SU-DHL-6 (cell line): ENCODE results near the gene CDCP2.

Experiments
- H2AFZ ChIP-seq: fragments of 200-600 bp; sonication (generic); 2 replicates; pipeline ENCODE4 v1.6.1; 2014; ENCODE audit warnings: low read depth, mild to moderate bottlenecking, moderate library complexity, mixed read lengths, antibody characterized with exemption, low read length; ENCODE audit not compliant: severe bottlenecking
- H3F3A ChIP-seq: fragments of 200-600 bp; shearing (Covaris generic); 2 replicates; pipeline ENCODE4 v1.6.0; 2016; ENCODE audit warnings: antibody characterized with exemption, mild to moderate bottlenecking; ENCODE audit not compliant: insufficient read depth
- H3K27ac ChIP-seq: fragments of 200-600 bp; sonication (generic); 2 replicates; pipeline ENCODE4 v1.5.1; 2016; ENCODE audit warnings: low read depth, mild to moderate bottlenecking, low read length, moderate library complexity, mixed read lengths
- H3K27me3 ChIP-seq: fragments of 200-600 bp; sonication (generic), shearing (Covaris generic); 2 replicates; pipeline ENCODE4 v1.6.0; 2014; ENCODE audit warnings: mild to moderate bottlenecking, low read length
- H3K36me3 ChIP-seq: fragments of 200-600 bp; sonication (generic); 2 replicates; pipeline ENCODE4 v1.6.1; 2014; ENCODE audit warnings: mild to moderate bottlenecking, low read length, mixed read lengths
- H3K4me2 ChIP-seq: fragments of 300-600, 200-600 bp; shearing (Covaris generic), sonication (generic); 2 replicates; pipeline ENCODE4 v1.6.0; 2014; ENCODE audit warnings: low read length, low read depth, mild to moderate bottlenecking; ENCODE audit not compliant: poor library complexity, severe bottlenecking
- H3K4me3 ChIP-seq: fragments of 200-600 bp; sonication (generic); 2 replicates; pipeline ENCODE4 v1.5.1; 2014; ENCODE audit warnings: antibody characterized with exemption, low read length, mild to moderate bottlenecking, mixed read lengths; ENCODE audit not compliant: insufficient read depth, poor library complexity, severe bottlenecking
- H3K79me2 ChIP-seq: fragments of 200-600 bp; sonication (generic); 2 replicates; pipeline ENCODE4 v1.6.1; 2014; ENCODE audit warnings: mild to moderate bottlenecking, low read length, moderate library complexity; ENCODE audit not compliant: insufficient read depth
- H3K9ac ChIP-seq: fragments of 200-600 bp; sonication (generic); 2 replicates; pipeline ENCODE4 v1.7.0; 2014; ENCODE audit warnings: mild to moderate bottlenecking, low read length
- H3K9me2 ChIP-seq: fragments of 200-600 bp; sonication (generic); replicated peaks from 2 replicates; pipeline ENCODE4 v1.6.1; 2014; ENCODE audit warnings: low read length; ENCODE audit not compliant: insufficient read depth
- H3K9me3 ChIP-seq: fragments of 200-600 bp; sonication (generic); 2 replicates; pipeline ENCODE4 v1.6.1; 2014; ENCODE audit warnings: low read length, mixed read lengths; ENCODE audit not compliant: insufficient read depth
- H4K20me1 ChIP-seq: fragments of 200-600 bp; sonication (generic); 2 replicates; pipeline ENCODE4 v1.6.1; 2014; ENCODE audit warnings: low read depth, mild to moderate bottlenecking, antibody characterized with exemption, low read length, moderate library complexity, mixed read lengths
- CTCF ChIP-seq: fragments of 200-600 bp; sonication (generic); IDR thresholded peaks from one replicate; pipeline ENCODE4 v1.5.1; 2017; ENCODE audit warnings: antibody characterized with exemption, mild to moderate bottlenecking, low read length, moderate library complexity; ENCODE audit not compliant: insufficient read depth, poor library complexity, severe bottlenecking
- EZH2phosphoT487 ChIP-seq: fragments of 200-600 bp; sonication (generic), shearing (Covaris generic); conservative IDR thresholded peaks from 2 replicates; pipeline ENCODE4 v1.6.1; 2018; ENCODE audit warnings: mild to moderate bottlenecking, antibody characterized with exemption, low read length, moderate library complexity, mixed read lengths

Gene CDCP2

GRCh38 chr1:54094001-54094729 lies 58.6 kb downstream of the CDCP2 start:
- H3K9me2 ChIP-seq = no peaks in the 10 kb centered on the region

GRCh38 chr1:54091666-54092065 lies 61.1 kb downstream of the CDCP2 start:
- TF ChIP-seq EZH2phosphoT487 (no peak), CTCF (no peak)
- no peak overlapping the region for H3K4me2 ChIP-seq

More at GRCh38 chr1:54094001-54094729, 58.6 kb downstream of the CDCP2 start:
- Histone ChIP-seq H2AFZ (no peak overlapping the region), H3F3A (no peaks in the 10 kb centered on the region), H3K9me3 (no peaks in the 10 kb centered on the region), H3K9ac (no peak overlapping the region), H3K4me3 (no peak overlapping the region), H3K4me2 (no peak overlapping the region), H4K20me1 (no peaks in the 10 kb centered on the region), H3K36me3 (peaks cover 12% of the 10 kb centered on the region; the same call in 1 of the 2 replicates), H3K27me3 (no peaks in the 10 kb centered on the region), H3K27ac (no peak overlapping the region), H3K79me2 (no peaks in the 10 kb centered on the region)
- no peak for TF ChIP-seq EZH2phosphoT487
- no peak for TF ChIP-seq CTCF

GRCh38 chr1:54088385-54088784 lies 64.4 kb downstream of the CDCP2 start:
- Histone ChIP-seq H3K27me3 (no peaks in the 10 kb centered on the region), H3K79me2 (no peaks in the 10 kb centered on the region), H3K4me2 (no peak overlapping the region), H3K9me3 (no peaks in the 10 kb centered on the region), H3K27ac (no peak overlapping the region), H2AFZ (no peak overlapping the region), H3F3A (no peaks in the 10 kb centered on the region), H3K9me2 (no peaks in the 10 kb centered on the region), H3K4me3 (no peak overlapping the region), H4K20me1 (no peaks in the 10 kb centered on the region), H3K36me3 (peaks cover 14% of the 10 kb centered on the region; the same call in 1 of the 2 replicates), H3K9ac (no peak overlapping the region)
- no peak for TF ChIP-seq CTCF
- no peak for TF ChIP-seq EZH2phosphoT487

More at GRCh38 chr1:54091666-54092065, 61.1 kb downstream of the CDCP2 start:
- Histone ChIP-seq H4K20me1 (no peaks in the 10 kb centered on the region), H3K36me3 (peaks cover 14% of the 10 kb centered on the region; the same call in 1 of the 2 replicates), H3K4me3 (no peak overlapping the region), H2AFZ (no peak overlapping the region), H3K27ac (no peak overlapping the region), H3K27me3 (no peaks in the 10 kb centered on the region), H3K9ac (no peak overlapping the region), H3K79me2 (no peaks in the 10 kb centered on the region), H3F3A (no peaks in the 10 kb centered on the region), H3K9me2 (no peaks in the 10 kb centered on the region), H3K9me3 (no peaks in the 10 kb centered on the region)
